T-helper 9 cell (primary cell): ENCODE data around the gene KRT2.

Experiments
- DNase-seq: peaks from one replicate; pipeline ENCODE4 v3.0.0-alpha.2; 2020

KRT2 gene

GRCh38 chr12:52614381-52615207 lies 37.4 kb downstream of the KRT2 start:
- no peak for DNase-seq

- DNase-seq, result no peak
These were observed 38.5 kb downstream of the KRT2 start for GRCh38 chr12:52613384-52614030.

- no peak for DNase-seq
These were observed 39.3 kb downstream of the KRT2 start for GRCh38 chr12:52612431-52613383.

- DNase-seq, result no peak
These were observed 40.9 kb downstream of the KRT2 start for GRCh38 chr12:52611080-52611468.

DNA sequence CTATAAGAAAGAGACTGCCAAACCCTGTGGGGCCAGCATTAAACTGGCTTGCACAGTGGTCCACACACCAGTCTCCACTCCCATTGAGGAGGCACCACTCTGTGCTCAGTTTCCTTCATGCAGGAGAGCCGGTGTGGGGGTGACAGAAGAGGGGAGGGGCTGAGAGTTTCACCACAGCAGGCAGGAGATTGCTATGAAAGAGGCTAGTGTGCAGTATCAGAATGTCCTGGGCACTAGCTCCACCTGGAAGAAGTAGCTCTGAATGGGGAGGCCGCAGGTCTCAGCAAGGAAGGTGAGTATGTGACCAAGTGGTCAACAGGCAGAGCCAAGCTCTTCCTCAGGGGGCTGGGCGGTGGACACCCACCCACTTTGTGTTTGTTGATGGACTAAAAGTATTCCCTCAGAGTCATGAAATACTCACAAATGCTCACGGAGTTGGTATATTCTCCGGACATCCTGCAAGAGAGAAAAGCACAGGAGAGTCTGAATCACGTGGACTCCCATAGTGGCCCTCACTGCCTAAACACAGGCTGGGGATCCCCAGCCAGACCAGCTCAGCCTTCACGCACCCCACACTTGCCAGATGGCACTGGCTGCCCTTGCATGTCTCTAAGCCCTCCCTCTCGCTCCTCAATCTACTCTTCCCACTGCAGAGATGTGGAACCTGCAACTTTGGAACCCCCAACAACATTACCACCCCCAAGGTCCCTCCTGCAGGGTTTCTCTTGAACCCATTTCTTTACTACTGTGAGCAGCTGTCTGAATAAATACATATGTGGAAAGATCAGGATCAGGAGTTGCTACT lies 43.0 kb downstream of the KRT2 start:
- DNase-seq, result no peak

DNA sequence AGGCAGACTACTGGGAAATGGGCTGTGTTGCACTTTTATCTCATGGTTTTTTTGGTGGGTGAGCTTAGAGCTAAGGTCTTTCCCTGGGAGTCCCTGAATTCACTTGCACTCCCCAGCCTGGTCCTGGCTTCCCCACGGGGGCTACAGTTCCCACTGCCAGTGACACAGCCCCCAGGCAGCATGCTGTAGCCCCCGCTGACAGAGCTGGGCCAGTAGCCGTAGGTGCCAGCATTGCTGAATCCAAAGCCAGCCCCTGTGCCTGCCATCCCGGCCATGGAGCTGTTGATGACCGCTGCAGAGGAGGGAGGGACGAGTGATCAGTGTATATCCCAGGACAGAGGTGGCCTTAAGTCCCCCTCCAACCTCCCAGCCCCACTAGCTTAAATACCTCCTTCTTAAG lies 43.9 kb downstream of the KRT2 start:
- no peak for DNase-seq

DNA sequence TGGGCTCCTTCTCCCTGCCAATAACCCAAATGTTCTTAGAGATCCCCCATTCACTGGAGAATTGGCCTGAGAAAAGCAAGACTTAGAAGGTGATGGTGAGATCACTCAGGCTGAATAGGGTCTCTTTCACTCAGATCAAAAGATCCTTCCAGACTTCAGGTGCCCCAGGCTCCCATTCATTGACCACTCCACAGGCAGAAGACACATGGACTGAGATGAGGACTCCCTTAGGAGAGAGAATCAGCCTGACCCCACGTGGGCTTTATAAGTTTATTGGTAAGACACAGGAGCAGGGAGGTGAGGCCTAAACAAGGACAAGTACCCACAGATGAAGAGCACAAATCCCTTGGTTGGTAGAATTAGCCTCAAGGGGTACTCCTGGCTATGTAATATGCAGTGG lies 44.7 kb downstream of the KRT2 start:
- no peak for DNase-seq

DNA sequence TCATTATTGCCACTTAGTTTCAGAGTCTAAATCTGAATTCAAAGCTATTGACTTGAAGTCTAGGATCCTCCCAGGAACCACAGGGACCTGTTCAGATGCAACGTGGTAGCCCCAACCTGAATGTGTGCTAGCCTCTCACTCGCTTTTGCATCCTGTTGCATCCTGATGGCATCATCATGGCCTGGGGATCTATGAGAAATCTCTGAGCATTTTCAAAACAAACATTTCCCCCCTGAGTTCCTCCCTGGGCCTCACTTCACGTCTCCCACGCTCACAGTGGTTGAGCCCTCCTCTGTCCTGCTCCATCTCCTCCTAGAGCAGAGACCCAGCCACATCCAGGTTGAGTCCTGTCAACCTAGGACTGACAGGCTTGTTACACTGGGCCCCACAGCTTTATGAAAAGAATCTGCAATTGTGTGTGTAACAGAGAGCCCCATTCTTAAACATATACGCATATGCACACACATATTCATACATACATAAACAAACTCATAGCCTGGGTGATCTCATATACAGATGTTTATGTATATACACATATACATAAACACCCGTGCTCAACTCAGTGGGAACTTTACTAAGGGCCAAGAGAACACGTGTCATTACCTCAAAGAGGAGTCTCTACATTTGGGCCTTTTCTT lies 45.3 kb downstream of the KRT2 start:
- no peak for DNase-seq

DNA sequence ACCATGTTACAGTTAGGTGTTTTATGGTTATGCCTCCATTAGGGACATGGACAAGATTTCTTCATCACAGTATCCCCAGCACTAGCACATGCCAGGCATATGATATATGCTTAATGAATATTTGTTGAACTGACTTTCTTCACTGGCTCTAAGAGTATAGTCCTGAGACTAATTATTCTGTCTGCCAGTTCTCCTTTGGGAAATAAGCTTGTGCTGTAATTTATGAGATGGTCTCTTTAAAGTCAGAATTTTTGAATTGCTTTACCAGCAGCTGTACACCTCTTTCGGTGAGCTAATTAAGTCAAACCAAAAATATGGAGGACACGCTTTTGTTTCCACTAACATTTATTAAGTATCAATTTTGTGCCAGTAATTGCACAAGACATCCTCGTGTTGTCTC lies 45.9 kb downstream of the KRT2 start:
- DNase-seq, result no peak

DNA sequence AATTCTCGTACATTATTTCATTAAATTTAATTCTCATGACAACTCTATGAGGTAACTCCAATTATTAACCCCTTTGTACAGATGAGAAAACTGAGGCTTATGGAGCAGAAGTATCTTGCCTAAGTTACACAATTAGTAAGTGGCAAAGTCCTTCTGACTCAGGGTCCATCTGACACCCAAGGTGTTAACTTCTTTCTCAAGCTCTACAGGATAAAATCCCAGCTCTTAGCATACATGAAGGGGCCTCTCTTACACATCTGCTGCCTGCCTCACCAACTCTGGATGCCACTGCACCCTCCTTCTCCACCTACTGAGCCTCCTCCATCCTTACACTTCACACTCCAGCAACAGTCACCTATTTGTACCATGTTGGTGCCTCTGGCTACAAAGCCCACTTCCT lies 46.5 kb downstream of the KRT2 start:
- no peak for DNase-seq

- no peak for DNase-seq
These were observed 47.2 kb downstream of the KRT2 start for GRCh38 chr12:52604859-52605258.

- DNase-seq, result no peak
These were observed 48.7 kb downstream of the KRT2 start for GRCh38 chr12:52603314-52603713.

DNA sequence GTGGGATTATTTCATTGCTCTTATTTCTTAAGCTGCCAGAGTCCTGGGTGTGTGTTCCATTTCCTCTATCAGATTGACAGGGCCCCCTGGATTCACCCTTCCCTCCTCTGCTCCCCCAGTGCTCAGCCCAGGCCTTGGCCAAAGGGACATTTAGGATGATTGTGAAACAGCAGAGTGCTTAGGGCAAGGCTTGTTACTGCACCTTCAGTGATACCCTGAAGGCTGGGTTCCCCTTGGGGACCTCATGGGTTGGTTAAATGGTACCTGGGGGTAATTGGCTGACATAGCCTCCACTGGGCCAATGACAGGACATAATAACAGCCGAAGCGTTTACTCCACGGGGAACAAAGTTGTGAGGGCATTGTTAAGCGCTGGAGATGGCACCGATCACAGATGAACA lies 49.5 kb downstream of the KRT2 start:
- no peak for DNase-seq

DNA sequence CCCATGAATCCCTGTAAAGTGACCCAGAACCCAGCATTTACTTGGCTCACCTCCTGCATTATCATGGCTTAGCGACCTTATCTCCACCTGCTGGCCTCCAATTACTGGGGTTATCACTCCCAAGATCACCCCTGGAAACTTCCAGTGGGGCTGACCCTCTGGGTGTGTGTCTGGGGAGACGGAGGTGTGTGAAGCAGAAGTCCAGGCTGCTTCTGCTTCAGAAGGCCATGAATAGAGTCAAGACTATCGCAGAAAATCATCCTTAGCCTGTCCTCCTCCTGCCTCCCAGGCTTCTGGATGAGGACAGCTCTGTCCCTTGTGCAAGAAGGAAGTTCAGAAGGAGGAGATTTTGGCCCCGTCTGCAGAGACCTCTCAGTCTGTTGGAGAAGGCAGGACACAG lies 50.3 kb downstream of the KRT2 start:
- no peak for DNase-seq

- DNase-seq, result no peak
These were observed 51.0 kb downstream of the KRT2 start, which contains the start of gene KRT72 for GRCh38 chr12:52600941-52601481. TSS of gene KRT72 (minus strand) at chr12:52601463. CDS start at chr12:52601452, 11 bp downstream.

- DNase-seq, result no peak
These were observed 51.5 kb downstream of the KRT2 start for GRCh38 chr12:52600475-52600874.

DNA sequence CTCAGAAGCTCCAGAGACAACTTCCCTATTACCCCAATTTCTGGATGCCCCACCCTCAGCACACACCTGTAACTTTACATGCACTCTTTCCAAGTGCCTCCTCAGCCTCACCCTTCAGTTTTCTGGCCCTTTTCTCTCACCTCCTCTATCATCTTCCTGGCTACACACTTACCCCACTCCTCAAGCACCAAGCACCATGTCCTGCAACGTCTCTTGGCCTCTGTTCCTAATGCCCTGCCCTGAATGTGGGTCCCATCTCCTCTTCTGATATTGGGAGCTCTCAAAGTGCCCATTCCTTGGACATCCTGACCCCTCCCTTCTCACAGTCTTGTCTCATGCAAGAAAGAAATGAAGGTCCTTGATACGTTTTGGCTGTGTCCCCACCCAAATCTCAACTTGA lies 51.9 kb downstream of the KRT2 start:
- no peak for DNase-seq

DNA sequence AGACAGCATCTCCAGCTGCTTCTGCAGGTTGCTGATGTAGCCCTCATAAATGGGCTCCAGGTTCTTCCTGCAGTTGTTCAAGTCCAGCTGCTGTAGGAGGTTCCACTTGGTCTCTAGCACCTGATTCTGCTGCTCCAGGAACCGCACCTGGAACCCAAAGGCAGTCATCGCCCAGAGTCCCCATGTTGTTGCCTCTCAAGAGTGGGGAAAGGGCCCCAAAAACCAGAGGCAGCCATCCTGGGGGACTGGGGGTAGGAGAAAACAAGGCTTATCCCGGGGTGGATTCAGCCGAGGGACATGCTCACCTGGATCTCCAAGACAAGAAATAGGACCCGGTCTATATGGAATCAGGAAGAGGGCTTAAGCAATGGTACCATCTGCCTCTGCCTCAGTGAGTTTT lies 53.0 kb downstream of the KRT2 start:
- DNase-seq, result no peak
